GM18909 (cell line): ENCODE data around the gene POFUT1.
"Not testable (repeated sequence)": the region's sequence is repeated elsewhere in the genome, so short reads cannot be mapped to it uniquely, and the experiment has no call there.

ENCODE experiments used
- ATAC-seq: cut with Tn5 transposase; IDR thresholded peaks from one replicate; pipeline ENCODE4 v1.9.1; 2021; ENCODE audit warnings: mild to moderate bottlenecking; ENCODE audit not compliant: unreplicated experiment, poor library complexity

The POFUT1 gene

DNA sequence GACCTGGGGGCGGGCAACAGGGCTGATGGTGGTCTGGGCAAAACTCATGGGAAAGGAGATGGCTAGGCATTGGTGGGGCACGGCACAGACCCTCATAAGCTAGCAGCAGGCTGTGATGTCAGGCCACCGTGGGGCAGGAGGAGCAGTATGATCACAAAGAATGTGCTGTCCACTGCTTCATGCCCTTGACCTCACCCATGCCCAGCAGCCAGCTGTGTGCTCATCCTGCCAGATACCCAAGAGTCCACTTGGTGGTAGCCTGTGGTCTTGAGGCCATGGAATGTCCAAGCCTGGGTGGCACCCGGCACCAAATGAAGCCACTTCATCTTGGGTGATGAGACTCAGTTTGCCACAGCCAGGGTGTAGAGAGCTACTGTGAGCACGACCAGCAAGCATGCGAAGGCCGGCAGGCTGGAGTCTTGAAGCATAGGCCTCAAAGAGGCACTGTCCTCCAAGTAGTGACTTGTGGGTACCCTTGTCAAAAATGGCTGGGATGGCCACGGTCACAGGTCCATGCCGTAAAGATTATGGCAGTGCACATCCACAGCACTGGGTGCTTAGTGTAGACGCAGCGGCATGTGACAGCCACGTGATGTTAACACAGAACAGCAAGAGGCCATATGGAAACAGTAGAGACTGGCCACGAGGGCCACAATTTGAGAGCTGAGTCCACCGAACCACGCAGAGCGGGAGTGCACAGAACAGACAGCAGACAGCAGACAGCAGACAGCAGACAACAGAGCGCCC, 19.1 kb upstream of the POFUT1 start:
- no peak for ATAC-seq

DNA sequence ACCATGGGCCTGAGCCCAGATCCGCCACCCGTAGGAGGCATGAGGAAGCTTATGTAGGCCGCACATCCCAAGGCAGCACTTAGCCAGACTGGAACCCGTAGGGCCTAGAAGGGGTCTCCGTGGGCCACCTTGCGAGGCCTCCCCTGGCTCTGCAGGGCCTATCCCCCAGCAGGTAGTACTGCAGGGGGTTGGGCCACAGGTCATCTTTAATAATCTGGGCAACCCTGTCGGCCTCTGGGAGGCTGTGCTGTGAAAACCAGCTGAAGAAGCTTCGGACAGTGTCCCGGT, 18.6 kb upstream of the POFUT1 start:
- no peak for ATAC-seq

DNA sequence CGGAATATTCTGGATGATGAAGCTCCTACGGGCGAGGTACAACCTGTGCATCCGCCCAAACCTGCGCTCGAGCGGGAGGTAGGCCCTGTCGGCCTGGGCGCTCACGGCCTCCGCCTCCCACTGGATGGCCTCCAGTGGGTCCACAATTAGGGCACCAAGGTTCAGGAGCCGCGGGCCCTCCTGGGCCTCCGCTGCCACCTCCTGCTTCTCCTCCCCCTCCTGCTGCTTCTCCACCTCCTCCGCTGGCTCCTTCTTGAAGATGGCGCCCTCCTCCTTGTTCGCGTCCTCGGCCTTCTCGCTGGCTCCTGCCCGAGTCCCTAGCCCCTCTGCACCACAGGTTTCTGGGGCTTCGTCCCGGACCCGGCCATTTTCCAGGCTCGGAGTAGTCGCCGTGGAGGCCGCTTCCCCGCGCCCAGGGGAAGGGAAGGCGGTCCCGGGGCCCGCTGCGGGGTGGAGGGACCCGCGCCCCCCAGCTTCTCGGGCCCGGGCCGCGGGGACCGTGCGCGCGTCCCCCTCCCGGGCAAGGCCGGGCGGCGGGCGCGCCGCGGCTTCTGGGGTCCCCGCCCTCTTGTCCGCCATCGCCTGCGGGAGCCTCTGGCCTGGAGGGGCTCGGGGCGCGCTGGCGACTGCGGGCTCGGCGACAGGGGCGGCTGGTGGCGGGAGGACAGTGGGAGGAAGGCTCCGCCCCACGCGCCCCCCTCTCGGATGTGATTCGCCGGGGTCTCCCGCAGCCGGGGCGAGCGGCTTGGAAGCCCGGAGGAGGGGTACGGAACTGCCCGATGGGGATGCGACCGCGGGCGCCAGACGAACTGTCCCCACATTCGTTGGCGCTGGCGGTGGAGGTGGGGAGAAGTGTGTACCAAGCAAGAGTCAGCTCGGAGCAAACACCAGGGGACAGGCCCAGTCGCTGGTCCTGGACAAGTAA, 17.7 kb upstream of the POFUT1 start:
- no peak for ATAC-seq

DNA sequence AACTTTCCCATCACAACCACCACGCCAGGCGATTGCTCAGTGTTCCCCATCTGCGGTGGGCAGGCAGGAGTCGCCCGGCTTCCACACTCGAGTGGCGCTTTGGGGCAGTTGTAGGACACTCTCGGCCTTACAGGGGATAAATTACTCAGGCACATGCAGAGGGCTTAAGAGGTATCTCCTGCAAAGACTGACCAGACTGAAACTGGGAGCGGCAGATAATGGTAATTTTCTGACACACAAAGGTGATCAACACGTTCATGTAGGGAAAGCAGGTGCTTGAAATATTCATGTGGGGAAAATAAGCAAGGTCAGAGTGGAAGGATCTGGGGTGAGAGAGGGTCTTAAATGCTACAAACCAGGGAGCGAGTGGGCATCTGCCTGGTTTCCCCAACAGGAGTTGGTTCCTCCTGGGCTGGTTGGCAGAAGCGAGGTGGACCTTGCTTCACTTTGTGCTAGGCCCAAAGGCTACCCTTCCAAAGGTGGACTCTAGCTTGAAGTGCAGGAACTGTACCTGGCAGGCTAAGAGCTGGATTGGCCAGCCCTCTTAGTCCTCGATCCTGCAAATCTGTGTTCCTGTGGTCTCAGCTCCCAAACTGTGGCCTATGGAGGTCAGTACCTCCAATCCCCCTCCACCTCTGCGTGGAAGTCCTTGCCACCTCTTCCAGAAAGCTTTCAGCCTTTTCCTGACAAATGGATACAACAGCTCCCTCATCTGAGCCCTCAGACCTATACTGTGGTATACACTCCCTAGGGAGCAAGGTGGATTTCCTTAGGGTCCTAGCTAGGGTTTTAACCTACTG, 16.9 kb upstream of the POFUT1 start:
- no peak for ATAC-seq

DNA sequence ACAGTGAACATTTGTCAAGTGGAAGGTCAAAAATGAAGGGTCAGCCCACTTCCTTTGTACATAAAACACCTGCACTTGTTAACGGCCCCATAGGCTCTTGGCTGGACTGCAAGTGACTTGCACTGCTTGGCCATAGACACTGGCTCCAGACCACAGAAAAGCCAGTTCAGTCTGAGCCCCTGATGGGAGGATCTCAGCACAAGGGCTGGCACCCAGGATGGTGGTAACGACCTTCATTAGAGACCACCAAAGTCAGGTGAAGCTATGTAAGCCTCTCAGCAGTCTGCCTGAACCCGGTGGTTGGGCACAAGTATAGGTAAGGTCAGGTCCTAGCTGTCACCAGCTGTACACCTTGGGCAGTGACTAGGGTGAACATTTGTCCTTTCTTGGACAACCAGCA, 16.3 kb upstream of the POFUT1 start:
- ATAC-seq, result no peak

DNA sequence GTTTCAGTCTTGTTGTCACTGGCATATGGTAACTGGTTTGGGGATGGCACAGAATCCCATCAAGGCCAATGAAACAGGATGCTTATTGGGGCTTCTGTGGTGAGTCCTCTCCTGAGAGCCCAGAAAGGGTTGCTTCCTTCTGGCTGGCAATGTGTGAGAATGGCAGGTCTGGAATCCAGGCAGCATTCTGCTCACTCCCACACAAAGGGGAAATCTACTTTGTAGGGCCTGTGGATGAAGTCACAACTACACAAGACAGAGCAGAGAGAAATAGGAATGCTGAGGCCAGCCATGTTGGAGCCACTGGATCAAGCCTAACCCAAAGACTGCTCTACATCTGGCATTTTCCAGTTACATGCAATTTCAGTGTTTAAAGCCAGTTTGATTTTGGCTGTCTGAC, 15.8 kb upstream of the POFUT1 start:
- ATAC-seq, result no peak

DNA sequence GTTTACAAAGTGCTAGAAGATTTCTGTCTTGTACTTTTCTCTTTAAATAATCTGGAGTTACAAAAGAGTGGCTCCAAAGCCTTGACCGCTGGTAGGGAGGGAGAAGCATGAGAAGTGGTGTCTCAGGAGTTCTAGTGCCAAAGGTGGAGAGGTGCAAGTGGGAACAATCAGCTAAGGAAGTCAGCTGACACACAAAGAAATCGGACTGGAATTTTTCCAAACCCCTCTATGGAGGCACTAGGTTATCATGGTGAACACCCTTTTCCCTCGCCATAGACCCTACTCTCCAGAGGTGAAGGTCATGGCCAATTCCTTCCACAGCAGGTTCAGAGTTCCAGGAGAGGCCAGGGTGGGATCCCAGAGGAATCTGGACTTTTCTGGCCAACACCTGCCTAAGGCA, 15.0 kb upstream of the POFUT1 start:
- ATAC-seq, result no peak

DNA sequence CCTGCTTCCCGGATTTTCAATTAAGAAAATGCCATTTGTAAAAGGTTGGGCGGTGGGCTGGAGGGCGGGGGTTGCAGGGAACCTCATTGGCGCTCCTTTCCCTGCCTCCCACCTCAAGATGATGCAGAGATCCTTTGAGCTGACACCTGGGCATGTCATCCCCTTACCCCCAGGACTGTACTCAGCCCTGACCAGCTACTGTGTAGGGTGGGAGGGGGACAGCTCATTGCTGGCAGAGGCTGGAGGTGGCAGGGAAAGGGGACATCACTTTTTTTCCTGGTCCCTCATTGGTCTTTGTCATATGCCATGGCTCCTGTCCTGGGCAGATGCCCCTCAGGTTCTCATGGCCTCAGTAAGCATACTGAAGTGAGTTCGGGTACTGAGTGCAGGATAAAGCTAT, 14.3 kb upstream of the POFUT1 start:
- not testable (repeated sequence) for ATAC-seq

DNA sequence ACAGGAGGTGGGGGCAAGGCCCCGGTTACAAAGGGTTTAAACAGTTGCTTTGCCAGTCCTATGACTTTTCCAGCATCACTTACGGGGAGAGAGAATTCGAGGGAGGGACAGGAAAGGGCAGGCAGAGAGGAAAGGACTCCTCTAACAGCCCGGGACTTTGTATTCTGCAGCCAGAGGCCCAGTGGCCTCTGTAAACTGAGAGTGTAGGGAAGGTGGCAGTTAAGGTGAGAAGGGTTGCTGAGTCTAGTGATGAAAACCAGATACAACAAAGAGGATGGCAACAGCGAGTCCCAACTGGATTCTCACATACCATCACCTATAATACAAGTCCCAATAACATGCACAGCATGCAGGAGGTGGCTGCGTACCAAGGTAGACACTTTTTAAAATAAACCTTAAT, 13.7 kb upstream of the POFUT1 start:
- no peak for ATAC-seq

DNA sequence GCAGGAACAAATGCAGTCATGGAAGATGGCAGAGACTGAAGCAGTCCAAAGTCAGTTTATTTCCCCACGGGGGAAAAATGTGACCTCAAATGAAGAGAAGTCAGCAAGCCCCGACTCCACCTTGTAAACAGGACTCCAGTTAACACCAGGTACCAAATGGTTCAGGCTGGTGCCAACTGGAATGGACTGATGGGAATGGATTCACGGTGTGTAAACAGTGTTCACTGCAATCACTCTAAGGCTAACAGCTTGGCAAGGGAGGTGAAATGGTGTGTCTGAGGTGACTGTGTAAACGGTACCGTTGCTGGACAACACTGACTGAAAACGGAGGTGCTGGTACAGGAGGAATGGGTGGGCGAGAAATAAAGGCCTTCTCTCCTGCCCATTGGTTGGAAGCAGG, 12.1 kb upstream of the POFUT1 start:
- no peak for ATAC-seq

DNA sequence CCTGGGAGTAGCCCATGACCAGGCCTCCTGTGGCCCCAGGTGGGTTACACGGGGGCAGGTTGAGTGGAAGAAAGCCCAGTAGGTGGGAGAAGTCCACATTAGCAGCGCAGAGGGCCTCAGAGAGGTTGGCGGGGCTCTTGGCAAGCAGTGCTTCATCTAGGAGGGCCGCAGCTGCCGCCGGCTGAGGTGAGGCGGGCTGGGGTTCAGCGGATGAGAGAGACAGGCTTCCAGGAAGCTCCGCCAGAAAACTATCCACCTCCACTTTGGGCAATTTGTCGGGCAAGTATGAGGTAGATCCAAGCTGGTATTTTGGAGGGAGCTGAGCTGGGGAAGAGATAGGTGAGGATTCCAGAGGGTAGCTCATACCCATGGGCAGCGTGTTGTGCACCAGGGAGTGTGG, 11.1 kb upstream of the POFUT1 start:
- not testable (repeated sequence) for ATAC-seq

DNA sequence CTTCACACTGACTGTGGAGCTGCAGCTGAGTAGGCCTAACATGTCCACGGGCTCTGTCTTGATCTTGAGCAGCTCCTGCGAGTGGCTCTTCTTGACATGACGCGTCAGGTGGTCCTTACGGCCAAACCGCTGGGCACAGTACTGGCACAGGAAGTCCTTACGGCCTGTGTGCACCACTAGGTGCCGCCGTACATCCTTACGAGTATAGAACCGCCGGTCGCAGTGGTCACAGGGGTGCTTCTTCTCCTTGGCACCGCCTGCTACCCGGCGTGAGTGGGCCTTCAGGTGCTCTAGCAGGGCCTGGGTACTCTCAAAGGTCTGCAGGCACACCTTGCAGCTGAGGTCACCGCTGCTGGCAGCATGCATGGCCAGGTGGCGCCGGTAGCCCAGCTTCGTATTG, 10.5 kb upstream of the POFUT1 start:
- not testable (repeated sequence) for ATAC-seq

DNA sequence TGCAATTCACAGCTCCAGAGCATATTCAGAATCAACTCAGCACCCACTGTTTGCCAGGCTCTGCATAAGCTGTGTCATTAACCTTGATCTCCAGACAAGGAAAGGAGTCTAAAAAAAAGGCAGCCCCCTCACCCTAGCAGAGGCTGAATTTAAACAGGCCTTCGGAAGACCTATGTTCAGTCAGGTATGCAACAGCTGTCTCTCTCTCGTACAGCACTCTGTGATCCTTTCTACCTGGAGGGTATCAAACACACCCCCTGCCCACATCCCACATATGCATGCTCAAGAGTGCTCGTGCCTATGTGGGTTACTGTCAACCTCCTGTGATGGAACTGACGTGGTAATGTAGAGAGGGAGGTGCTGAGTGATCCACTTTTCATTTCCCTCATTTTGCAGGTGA, 8.7 kb upstream of the POFUT1 start:
- ATAC-seq, result no peak

DNA sequence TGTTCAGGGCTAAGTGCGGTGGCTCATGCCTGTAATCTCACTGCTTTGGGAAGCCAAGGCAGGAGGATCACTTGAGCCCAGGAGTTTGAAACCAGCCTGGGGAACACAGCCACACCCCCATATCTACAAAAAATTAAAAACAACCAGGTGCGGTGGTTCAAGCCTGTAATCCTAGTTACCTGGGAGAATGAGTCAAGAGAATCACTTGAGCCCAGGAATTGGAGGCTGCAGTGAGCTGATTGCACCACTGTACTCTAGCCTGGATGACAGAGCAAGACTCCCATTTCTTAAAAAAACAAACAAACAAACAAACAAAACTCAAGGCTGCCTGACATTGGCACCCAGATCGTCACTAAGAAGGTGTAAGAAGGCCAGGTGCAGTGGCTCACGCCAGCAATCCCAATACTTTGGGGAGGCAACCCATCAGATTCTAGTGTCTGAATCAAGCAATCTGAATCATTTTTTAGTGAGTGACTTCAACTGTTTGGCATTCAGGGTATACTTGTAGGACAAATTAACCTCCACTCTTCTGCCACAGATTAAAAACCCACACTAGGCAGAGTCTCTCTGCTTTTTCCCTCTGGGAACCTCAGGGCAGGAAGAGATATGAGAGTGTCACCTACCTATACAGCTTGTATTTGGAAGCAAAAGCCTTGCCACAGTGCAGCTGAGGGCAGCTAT, 6.2 kb upstream of the POFUT1 start:
- no peak for ATAC-seq

DNA sequence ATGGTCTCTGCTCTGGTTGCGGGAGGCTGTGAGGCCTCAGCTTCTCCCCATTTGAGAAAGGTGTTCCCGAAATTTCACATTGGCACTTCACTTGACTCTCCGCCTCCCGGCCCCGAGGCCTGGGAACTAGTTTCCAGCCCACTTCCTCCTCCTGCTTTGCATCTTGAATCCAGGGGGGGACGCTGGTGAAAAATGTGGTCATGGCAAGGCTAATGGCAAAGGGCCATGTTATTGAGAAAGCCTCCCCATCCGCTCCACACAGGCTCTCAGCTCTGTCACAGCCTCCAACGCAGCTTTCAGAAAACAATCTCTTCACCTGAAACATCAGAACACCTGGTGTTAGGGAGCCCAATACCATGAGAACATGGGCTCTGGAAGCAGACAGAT, 5.7 kb upstream of the POFUT1 start:
- ATAC-seq, result no peak

DNA sequence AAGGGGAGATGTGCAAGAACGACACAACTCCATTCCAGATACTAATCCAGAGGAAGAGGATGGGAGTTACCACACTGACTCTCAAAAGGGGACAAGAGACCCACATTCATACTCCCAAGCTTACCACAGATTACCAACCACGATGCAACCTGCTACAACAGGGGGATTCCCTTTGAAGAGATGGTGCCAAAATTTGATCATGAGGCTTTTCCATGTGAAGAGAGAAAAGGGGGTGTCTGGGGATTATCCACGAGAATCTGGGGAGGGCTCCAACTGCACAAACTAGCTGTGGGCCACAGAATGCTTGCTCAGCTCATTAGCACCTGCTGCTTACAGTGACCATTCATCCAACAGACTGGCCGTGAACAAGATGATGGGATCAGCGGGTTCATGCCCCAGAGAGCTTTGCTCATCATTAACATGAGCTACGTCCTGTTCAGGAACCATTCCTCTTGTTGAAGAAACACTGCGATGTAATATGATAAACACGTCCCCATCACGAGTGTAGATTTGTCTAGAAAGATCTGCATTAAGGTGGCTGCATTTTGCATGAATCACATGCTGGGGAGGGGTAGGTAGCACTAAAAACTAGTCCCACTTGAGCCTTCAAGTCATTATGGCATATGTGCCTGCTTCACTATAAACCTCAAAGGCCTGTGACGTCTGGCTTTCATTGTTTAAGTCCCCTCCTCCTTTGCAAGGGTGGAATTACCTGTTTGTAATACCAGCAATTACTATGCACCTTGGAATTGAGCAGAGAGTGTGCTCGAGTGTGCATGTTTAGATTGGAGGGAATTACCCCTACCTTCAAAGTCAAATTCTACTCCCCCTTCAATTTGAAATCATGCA, 4.1 kb upstream of the POFUT1 start:
- no peak for ATAC-seq

DNA sequence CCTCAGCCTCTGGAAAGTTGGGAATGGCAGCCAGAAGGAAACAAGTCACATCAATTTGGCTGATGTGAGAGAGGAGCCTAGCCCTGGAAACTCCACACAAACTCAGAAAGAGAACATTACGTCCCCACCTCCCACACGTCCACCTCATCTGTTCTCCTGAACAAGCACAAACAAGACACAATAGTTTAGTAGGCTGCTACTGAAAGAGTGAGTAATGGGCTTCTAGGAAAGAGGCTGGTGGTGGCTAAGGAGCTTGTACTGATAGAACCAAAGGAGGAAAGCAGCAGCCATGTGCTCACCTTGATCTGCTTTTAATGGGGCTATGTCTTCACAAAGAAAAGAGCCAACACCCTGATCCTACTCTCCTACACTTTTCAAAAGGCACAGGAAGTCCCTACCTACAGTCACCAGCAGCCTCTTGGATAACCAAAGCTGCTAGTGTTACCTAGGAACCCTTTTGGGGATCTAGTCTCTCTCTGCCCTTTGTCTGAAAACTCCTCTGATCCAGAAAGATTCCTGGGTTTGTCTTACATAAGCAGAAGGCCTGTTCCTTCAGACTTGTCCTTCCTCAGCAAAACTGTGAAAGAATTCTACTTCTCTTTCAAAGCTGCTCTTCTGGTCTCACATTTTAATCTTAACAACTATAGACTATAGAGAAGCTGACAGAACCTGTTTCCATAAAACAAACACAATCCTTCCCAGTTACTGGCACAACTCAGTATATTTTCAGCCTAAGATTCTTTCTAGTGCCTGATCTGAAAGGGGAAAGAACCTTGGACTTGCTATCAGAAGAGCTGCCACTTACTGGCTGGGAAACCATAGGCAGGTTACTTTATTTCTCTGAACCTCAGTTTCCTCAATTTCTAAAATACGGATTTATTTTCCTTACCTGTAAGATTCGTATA, 3.2 kb upstream of the POFUT1 start:
- ATAC-seq, result no peak

DNA sequence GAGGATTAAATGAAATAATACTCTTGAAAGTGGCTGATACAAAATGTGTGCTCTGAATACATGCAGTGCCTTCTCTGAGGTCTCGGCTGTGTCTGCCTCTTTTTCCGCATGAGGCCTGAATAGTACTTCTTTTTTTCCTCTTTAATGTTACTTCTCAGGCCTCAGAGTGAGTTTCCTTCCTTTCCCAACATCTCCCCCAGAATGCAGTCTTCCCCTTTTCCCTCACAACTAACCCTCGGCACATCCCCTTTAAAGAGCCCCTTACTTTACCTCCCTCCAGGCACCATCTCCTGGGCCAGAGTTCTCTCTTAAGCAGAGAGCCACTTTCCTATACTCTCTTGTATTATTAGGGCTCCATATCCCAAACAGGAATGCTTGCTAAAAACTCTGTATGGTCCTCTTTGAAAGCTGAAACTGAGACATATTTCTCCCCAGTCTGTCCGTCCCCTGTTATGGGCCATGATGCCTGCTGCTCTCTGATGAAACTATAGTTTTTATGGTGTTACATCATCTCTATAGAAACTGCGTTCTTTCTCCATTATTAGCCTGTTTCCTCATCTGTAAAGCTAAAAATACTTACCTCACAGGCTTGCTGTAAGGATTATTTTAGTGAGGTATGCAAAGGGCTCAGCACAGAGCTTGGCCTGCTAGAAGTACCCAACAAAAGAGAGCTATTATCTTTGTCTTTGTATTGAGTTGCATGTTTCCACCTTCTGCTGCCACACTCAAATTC, 2.4 kb upstream of the POFUT1 start:
- ATAC-seq, result no peak
